Stimulated activated CD4-positive, alpha-beta T cell treated with anti-CD3 and anti-CD28 coated beads, Interleukin-1b, Interleukin-23, amount 100 ng/mL, for 24 hours (primary cell): Measurements from ENCODE around the gene DPP9.
A peak's percentile ranks its signal among the peaks of the same experiment; 100 is the strongest.

Experiments used
- DNase-seq, 4 experiments: peaks; one replicate each; pipeline ENCODE4 v3.0.0-alpha.2; 2020; ENCODE audit warnings: low read depth in 4 of 4, low spot score in 1 of 4

DPP9 gene

GRCh38 chr19:4660993-4661392, 62.6 kb downstream of the DPP9 start:
- DNase-seq, result no peak

GRCh38 chr19:4660181-4660791, 63.4 kb downstream of the DPP9 start:
- DNase-seq, result no peak

- DNase-seq, result no peak
These were observed 65.8 kb downstream of the DPP9 start for GRCh38 chr19:4657835-4658234.

- DNase-seq, result no peak
These were observed 66.4 kb downstream of the DPP9 start for GRCh38 chr19:4657262-4657661.

- no peak for DNase-seq
These were observed 67.5 kb downstream of the DPP9 start for GRCh38 chr19:4656102-4656501.

- no peak for DNase-seq
These were observed 68.9 kb downstream of the DPP9 start for GRCh38 chr19:4654437-4655361.

- no peak for DNase-seq
These were observed 69.7 kb downstream of the DPP9 start for GRCh38 chr19:4653793-4654436.

- DNase-seq, result no peak
These were observed 71.6 kb downstream of the DPP9 start for GRCh38 chr19:4652075-4652474.

- no peak for DNase-seq
These were observed 73.5 kb downstream of the DPP9 start for GRCh38 chr19:4650159-4650558.

GRCh38 chr19:4649392-4650047, 74.1 kb downstream of the DPP9 start:
- no peak for DNase-seq

- no peak for DNase-seq
These were observed 75.7 kb downstream of the DPP9 start for GRCh38 chr19:4647676-4648644.

- no peak for DNase-seq
These were observed 77.9 kb downstream of the DPP9 start for GRCh38 chr19:4645718-4646117.

- no peak for DNase-seq
These were observed 81.0 kb downstream of the DPP9 start for GRCh38 chr19:4642625-4643024.

GRCh38 chr19:4641132-4641531, 82.5 kb downstream of the DPP9 start:
- no peak for DNase-seq

- DNase-seq, result no peak
These were observed 83.2 kb downstream of the DPP9 start for GRCh38 chr19:4640247-4641000.

- DNase-seq, result no peak
These were observed 84.0 kb downstream of the DPP9 start for GRCh38 chr19:4639531-4640246.

GRCh38 chr19:4638828-4639530, 84.7 kb downstream of the DPP9 start, which contains the start of gene TNFAIP8L1:
Gene TNFAIP8L1 (plus strand): TSS chr19:4639516. CDS start chr19:4651870, 12,354 bp downstream.
- peak; percentile 99 for DNase-seq

GRCh38 chr19:4638317-4638716, 85.3 kb downstream of the DPP9 start:
- no peak for DNase-seq
